Colonic mucosa (tissue), 4 donors: Measurements from ENCODE around the gene LHX3. TPM values are rescaled to one million over a fixed set of nuclear protein-coding genes. Genes with fewer than 3 reads are reported as not detected.

Experiments
- DNase-seq: peaks from one replicate; pipeline ENCODE4 v3.0.0-alpha.2; 2020
- H3K27ac ChIP-seq: fragments of 200-600 bp; one replicate; pipeline ENCODE4 v1.8.0; 2021
- H3K27me3 ChIP-seq: fragments of 200-600 bp; one replicate; pipeline ENCODE4 v1.8.0; 2021
- H3K36me3 ChIP-seq: fragments of 200-600 bp; one replicate; pipeline ENCODE4 v1.8.0; 2021
- H3K4me1 ChIP-seq: fragments of 200-600 bp; one replicate; pipeline ENCODE4 v1.8.0; 2021; ENCODE audit warnings: mild to moderate bottlenecking
- H3K4me3 ChIP-seq: fragments of 200-600 bp; one replicate; pipeline ENCODE4 v1.8.0; 2021
- H3K9ac ChIP-seq, 2 donors: one replicate each; pipeline ENCODE4 v1.7.0; 2013; ENCODE audit warnings: control low read depth in 2 of 2, low read depth in 2 of 2, low read length in 2 of 2
- H3K9me3 ChIP-seq: fragments of 200-600 bp; one replicate; pipeline ENCODE4 v1.8.0; 2021
- CTCF ChIP-seq: fragments of 200-600 bp; IDR thresholded peaks from one replicate; pipeline ENCODE4 v1.8.0; 2022; ENCODE audit warnings: antibody characterized with exemption, mild to moderate bottlenecking
- intact Hi-C: fragments of 100-400 bp; cut with DNase I; formaldehyde crosslinking; loops from one replicate; pipeline ENCODE4 v1.14.1; 2022
- total RNA-seq, 2 donors: library from RNA; stranded (reverse); fragmentation: NEBNext Ultra II Directional in 1 of 2; extraction: Animal tissue kit (Norgen Biotek cat#: 25700) in 1 of 2; gene quantifications; one replicate each; pipeline ENCODE4 v1.2.1, GENCODE V29; 2021
- donor health status: healthy.
- donor health status: DM: no; HTN: no; CAD: no.
- donor health status: DM: no; HTN: no; CAD: no.

Gene LHX3
- total RNA-seq, 2 donors from 2014 or later, result not detected

GRCh38 chr9:136222166-136222905 is 17.4 kb upstream of the LHX3 start:
- Histone ChIP-seq H3K4me1 (no peaks in the 10 kb centered on the region), H3K9me3 (no peaks in the 10 kb centered on the region), H3K27ac (no peak overlapping the region), H3K9ac (no peak overlapping the region), H3K36me3 (no peaks in the 10 kb centered on the region), H3K4me3 (no peak overlapping the region), H3K27me3 (no peaks in the 10 kb centered on the region)
- TF ChIP-seq CTCF, result no peak
- intact Hi-C loops, result no loop called here
- no peak for DNase-seq

DNA sequence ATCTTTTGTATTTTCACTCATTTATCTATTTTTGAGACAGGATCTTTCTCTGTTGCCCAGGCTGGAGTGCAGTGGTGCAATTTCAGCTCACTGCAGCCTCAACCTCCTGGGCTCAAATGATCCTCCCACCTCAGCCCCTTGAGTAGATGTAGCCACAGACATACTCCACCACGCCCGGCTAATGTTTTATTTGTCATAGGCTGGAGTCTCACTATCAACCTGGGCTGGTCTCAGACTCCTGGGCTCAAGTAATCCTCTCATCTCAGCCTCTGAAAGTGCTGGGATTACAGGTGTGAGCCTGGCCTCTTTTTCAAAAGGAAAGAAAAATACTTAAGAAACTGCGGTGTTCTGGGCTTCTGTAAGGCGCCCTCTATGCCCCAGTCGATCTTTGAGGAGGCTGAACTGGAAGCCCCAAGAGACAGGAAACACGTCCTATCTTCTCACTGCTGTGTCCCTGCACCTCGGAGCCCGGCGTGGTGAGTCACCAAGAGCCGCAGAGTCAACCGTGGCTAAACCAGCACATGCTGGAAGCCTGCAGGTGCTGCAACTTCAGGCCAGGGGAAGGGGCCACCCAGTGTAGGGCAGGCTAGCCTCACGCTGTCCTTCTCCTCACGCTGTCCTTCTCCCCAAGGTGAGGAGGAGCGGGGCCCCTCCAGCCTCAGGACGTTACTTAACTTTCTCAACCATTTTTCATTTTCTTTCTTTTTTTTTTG is 15.2 kb upstream of the LHX3 start:
- Histone ChIP-seq H3K9me3 (no peaks in the 10 kb centered on the region), H3K4me3 (no peak overlapping the region), H3K4me1 (no peaks in the 10 kb centered on the region), H3K9ac (no peak overlapping the region), H3K27ac (no peak overlapping the region), H3K36me3 (no peaks in the 10 kb centered on the region), H3K27me3 (no peaks in the 10 kb centered on the region)
- TF ChIP-seq CTCF, result no peak
- intact Hi-C loops, result no loop called here
- DNase-seq, result no peak

GRCh38 chr9:136219276-136219675 is 14.3 kb upstream of the LHX3 start:
- no peak for DNase-seq
- no peak for TF ChIP-seq CTCF
- Histone ChIP-seq H3K9me3 (no peaks in the 10 kb centered on the region), H3K27me3 (no peaks in the 10 kb centered on the region), H3K27ac (no peak overlapping the region), H3K36me3 (no peaks in the 10 kb centered on the region), H3K4me1 (no peaks in the 10 kb centered on the region), H3K9ac (no peak overlapping the region), H3K4me3 (no peak overlapping the region)
- intact Hi-C loops, result no loop called here

GRCh38 chr9:136218673-136219072 is 13.7 kb upstream of the LHX3 start:
- Histone ChIP-seq H3K27ac (no peak overlapping the region), H3K27me3 (no peaks in the 10 kb centered on the region), H3K4me3 (no peak overlapping the region), H3K4me1 (no peaks in the 10 kb centered on the region), H3K9ac (no peak overlapping the region), H3K36me3 (no peaks in the 10 kb centered on the region), H3K9me3 (no peaks in the 10 kb centered on the region)
- no peak for TF ChIP-seq CTCF
- intact Hi-C loops, result no loop called here
- DNase-seq, result no peak

DNA sequence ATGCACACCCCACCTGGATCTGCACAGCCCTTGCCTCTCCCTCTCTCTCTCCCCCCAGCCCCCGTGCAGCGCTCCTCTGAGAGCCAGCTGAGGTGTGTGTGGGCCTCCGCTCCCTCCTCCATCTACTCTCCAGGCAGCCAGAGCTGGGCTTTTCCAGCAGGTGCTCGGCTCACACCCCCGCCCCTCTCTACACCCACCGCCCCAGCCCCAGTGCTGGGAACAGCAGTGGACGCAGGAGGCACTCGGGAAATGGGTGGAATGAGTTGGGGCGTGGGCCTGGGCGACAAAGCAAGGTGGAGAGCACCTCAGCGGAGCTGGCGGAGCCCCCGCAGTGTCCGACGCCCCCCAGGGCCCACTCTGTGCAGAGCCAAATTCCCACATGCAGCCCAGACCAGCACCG is 13.3 kb upstream of the LHX3 start:
- no peak overlapping the region for H3K4me3 ChIP-seq
- DNase-seq, result no peak
- no peaks in the 10 kb centered on the region for H3K36me3 ChIP-seq
- no peak overlapping the region for H3K9ac ChIP-seq
- intact Hi-C loops, result no loop called here
- TF ChIP-seq CTCF, result no peak
- H3K9me3 ChIP-seq, result no peaks in the 10 kb centered on the region
- H3K27me3 ChIP-seq, result no peaks in the 10 kb centered on the region
- H3K4me1 ChIP-seq, result no peaks in the 10 kb centered on the region
- no peak overlapping the region for H3K27ac ChIP-seq
